Measurements from ENCODE around the gene ESRP2.

DNA sequence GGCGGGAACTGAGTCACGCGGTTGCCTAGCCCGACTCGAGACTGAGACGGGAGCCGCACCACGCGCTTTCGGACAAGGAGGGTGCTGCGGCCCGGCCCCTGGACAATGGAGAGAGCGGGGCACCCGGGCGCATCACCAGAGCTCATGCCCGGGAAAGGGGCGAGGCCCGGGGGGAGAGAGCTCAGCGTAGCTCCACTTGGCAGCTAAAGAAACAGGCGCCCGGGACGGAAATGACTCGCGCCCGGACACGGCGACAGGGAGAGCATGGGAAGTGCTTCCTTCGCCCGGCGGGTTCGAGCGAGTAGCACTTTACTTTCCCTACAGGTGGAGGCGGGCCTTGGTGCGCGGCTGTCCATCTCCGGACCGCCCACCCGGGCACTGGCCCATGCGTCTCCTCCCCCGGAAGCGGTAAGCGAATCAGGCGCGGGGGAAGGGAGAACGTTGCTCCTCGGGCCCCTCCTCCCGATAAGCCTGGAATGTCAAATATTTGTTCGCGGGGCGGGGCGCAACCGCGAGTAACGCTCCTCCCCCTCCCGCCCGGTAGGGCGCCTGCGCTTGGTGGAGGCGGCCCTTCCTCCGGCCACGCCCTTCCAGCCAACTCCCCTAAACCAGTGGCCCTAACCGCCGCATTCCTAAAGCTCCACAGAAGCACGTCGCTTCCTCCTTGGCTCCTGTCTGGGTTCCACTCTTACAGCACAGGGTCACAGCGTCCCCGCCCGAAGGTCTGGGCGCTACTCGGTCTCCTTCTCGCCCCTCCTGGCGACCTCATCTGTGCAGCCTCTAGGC, 1.5 kb upstream of the ESRP2 start:
- TF ChIP-seq, protein P1, sequence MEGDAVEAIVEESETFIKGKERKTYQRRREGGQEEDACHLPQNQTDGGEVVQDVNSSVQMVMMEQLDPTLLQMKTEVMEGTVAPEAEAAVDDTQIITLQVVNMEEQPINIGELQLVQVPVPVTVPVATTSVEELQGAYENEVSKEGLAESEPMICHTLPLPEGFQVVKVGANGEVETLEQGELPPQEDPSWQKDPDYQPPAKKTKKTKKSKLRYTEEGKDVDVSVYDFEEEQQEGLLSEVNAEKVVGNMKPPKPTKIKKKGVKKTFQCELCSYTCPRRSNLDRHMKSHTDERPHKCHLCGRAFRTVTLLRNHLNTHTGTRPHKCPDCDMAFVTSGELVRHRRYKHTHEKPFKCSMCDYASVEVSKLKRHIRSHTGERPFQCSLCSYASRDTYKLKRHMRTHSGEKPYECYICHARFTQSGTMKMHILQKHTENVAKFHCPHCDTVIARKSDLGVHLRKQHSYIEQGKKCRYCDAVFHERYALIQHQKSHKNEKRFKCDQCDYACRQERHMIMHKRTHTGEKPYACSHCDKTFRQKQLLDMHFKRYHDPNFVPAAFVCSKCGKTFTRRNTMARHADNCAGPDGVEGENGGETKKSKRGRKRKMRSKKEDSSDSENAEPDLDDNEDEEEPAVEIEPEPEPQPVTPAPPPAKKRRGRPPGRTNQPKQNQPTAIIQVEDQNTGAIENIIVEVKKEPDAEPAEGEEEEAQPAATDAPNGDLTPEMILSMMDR (conservative IDR thresholded peaks at IDR 0.05; ENCODE audit: low read length): no peak
- TF ChIP-seq EZH2phosphoT487 (IDR thresholded peaks at IDR 0.05; ENCODE audit: borderline replicate concordance): no peak
